ENCODE data around the gene SEPTIN8. TPM values are rescaled to one million over a fixed set of nuclear protein-coding genes. Genes with fewer than 3 reads are reported as not detected.

SEPTIN8 gene
- total and polyA plus RNA-seq, 10 of the 15 experiments (the other 5 are each of a cell fraction or from before 2014, with no cell fraction given): 6.1 to 96.1 (median 29.4) TPM

DNA sequence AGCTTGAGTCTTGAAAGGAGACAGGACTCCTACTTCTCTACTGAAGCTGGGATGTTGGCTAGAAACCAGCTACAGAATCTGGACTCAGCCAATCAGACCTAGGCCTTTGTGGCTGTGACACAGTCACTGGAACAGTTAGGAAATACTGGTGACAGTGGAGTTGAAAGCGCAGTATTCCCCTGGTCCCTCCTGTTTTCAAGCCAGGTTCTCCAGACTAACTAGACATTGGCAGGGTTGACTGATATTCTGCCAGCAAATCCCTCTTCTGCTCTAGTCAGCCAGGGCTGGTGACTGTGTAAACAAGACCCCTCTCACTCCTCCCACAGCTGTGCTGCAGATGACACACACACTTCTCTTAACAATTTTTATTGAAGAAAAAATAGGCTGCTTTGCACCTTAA lies 44.8 kb upstream of the SEPTIN8 start (continued):
- TF ChIP-seq, protein P1, sequence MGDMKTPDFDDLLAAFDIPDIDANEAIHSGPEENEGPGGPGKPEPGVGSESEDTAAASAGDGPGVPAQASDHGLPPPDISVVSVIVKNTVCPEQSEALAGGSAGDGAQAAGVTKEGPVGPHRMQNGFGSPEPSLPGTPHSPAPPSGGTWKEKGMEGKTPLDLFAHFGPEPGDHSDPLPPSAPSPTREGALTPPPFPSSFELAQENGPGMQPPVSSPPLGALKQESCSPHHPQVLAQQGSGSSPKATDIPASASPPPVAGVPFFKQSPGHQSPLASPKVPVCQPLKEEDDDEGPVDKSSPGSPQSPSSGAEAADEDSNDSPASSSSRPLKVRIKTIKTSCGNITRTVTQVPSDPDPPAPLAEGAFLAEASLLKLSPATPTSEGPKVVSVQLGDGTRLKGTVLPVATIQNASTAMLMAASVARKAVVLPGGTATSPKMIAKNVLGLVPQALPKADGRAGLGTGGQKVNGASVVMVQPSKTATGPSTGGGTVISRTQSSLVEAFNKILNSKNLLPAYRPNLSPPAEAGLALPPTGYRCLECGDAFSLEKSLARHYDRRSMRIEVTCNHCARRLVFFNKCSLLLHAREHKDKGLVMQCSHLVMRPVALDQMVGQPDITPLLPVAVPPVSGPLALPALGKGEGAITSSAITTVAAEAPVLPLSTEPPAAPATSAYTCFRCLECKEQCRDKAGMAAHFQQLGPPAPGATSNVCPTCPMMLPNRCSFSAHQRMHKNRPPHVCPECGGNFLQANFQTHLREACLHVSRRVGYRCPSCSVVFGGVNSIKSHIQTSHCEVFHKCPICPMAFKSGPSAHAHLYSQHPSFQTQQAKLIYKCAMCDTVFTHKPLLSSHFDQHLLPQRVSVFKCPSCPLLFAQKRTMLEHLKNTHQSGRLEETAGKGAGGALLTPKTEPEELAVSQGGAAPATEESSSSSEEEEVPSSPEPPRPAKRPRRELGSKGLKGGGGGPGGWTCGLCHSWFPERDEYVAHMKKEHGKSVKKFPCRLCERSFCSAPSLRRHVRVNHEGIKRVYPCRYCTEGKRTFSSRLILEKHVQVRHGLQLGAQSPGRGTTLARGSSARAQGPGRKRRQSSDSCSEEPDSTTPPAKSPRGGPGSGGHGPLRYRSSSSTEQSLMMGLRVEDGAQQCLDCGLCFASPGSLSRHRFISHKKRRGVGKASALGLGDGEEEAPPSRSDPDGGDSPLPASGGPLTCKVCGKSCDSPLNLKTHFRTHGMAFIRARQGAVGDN (IDR thresholded peaks at IDR 0.05): no peak
- no peak for TF ChIP-seq MYC (IDR thresholded peaks at IDR 0.05; ENCODE audit: insufficient read depth, insufficient read length, insufficient replicate concordance, low read length, severe bottlenecking)
- no peak for TF ChIP-seq BMI1 (IDR thresholded peaks at IDR 0.05; ENCODE audit: borderline replicate concordance)

DNA sequence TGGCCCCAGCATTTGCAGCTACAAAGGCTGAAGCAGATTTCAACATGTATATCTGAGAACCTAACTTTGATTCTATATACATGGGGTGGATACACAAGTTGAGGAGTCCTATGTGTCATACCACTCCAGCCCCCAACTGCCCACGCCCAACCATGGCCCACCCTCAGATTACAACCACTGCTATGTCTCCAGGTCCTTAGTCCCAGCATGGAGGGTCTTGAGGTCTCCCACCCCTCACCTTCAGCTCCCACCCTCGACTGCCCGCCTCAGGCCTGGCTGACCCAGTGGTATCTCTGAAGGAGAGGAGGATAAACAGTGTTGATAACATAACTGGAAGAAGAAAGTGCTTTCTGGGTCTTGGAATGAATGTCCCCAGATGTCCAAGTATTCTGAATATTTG lies 44.3 kb upstream of the SEPTIN8 start:
- H2AFZ ChIP-seq (ENCODE audit: control insufficient read depth, low read depth, low read length): no peak overlapping the region
- no peaks in the 10 kb centered on the region for H4K20me1 ChIP-seq (ENCODE audit: control insufficient read depth, insufficient read depth)
- no peaks in the 10 kb centered on the region; the same call in 1 of the 2 replicates for H3K4me1 ChIP-seq (ENCODE audit: control insufficient read depth, insufficient read depth, low read length)
- POLR2A ChIA-PET: interaction anchor here (6.2 kb wide), 1 partner anchor 14 kb away, joined by 41 read pairs; no protein-coding TSS in a partner anchor
- CTCF ChIA-PET: interaction anchor here (0.6 to 7.7 kb wide), 21 partner anchors 8 to 435 kb away, joined by 3 to 159 read pairs (median 19); partner anchors contain the start of genes CCNI2 and SHROOM1
- H3K79me2 ChIP-seq (ENCODE audit: control insufficient read depth, insufficient read depth, low read length): no peaks in the 10 kb centered on the region
- no peak overlapping the region for H3K4me2 ChIP-seq (ENCODE audit: control insufficient read depth, insufficient read depth)
- FAIRE-seq: no peak
- no peak for DNase-seq (ENCODE audit: low read depth, low spot score)
- RAD21 ChIA-PET (ENCODE audit: unreplicated experiment): interaction anchor here (1.4 to 7.7 kb wide), 17 partner anchors 12 to 320 kb away, joined by 3 to 106 read pairs (median 23); partner anchors contain the start of genes CCNI2, IL4 and RAD50
- no peak overlapping the region for H3K9ac ChIP-seq (ENCODE audit: control insufficient read depth, insufficient read depth, low read length)
- H3K27ac ChIP-seq (ENCODE audit: control insufficient read depth, insufficient read depth): no peak overlapping the region
- ATAC-seq: no peak
- no TSS peak for BruUV-seq (replicated peaks)
- H3K9me3 ChIP-seq (replicated peaks; ENCODE audit: control insufficient read depth, insufficient read depth, low read length): no peaks in the 10 kb centered on the region
- in situ Hi-C loops (cut with MboI): loop anchor here (10.0 kb wide), 1 partner anchor 297 kb away; no protein-coding TSS in a partner anchor
- no peaks in the 10 kb centered on the region for H3K36me3 ChIP-seq (ENCODE audit: control insufficient read depth in 2 of 2, insufficient read depth in 2 of 2, low read length in 1 of 2)
- 46% methylated on average over 2 of the region's 3 CpGs for WGBS (ENCODE audit: insufficient coverage, insufficient replicate concordance, low lambda C conversion rate, missing lambda C conversion rate)
- H3K27me3 ChIP-seq (replicated peaks in 1 of 2; ENCODE audit: control insufficient read depth in 2 of 2, insufficient read depth in 2 of 2, low read length in 1 of 2): peaks cover 0 to under 1% of the 10 kb centered on the region in 2 experiments; a peak in 3 of 4 replicates
- H3K4me3 ChIP-seq: no peak overlapping the region
- SMC1A ChIA-PET (ENCODE audit: uncharacterized antibody, unreplicated experiment): interaction anchor here (0.7 to 10.9 kb wide), 14 partner anchors 12 to 315 kb away, joined by 3 to 129 read pairs (median 6); no protein-coding TSS in a partner anchor
- intact Hi-C loops (cut with micrococcal nuclease; ENCODE audit: unreplicated experiment): loop anchor here (2.0 to 5.0 kb wide), 4 partner anchors 71 to 321 kb away; partner anchors contain the start of gene KIF3A
- no peak for TF ChIP-seq HSF1 (IDR thresholded peaks at IDR 0.05; ENCODE audit: low read depth, low read length)
- TF ChIP-seq SREBF2 (IDR thresholded peaks at IDR 0.05; ENCODE audit: low read length): no peak
- no peak for TF ChIP-seq EGR1 (IDR thresholded peaks at IDR 0.05; ENCODE audit: borderline replicate concordance in 1 of 2, low read depth in 2 of 2, low read length in 2 of 2)
- TF ChIP-seq MYB (IDR thresholded peaks at IDR 0.05; ENCODE audit: borderline replicate concordance, low read depth, low read length): no peak
- no peak for TF ChIP-seq ASH2L (IDR thresholded peaks at IDR 0.05; ENCODE audit: borderline replicate concordance, low read depth)
- TF ChIP-seq FOXK2 (IDR thresholded peaks at IDR 0.05): no peak
- TF ChIP-seq NFYB (IDR thresholded peaks at IDR 0.05; ENCODE audit: insufficient read depth, low read depth, low read length): no peak
- no peak for TF ChIP-seq MEF2A (IDR thresholded peaks at IDR 0.05; ENCODE audit: insufficient read depth, low read depth, low read length)
- TF ChIP-seq SMAD5 (IDR thresholded peaks at IDR 0.05; ENCODE audit: low read depth): no peak
- TF ChIP-seq ZNF207 (IDR thresholded peaks at IDR 0.05; ENCODE audit: borderline replicate concordance): no peak
- TF ChIP-seq BCL11A (IDR thresholded peaks at IDR 0.05; ENCODE audit: low read depth, low read length): no peak
- TF ChIP-seq, protein P2, sequence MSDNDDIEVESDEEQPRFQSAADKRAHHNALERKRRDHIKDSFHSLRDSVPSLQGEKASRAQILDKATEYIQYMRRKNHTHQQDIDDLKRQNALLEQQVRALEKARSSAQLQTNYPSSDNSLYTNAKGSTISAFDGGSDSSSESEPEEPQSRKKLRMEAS (IDR thresholded peaks at IDR 0.05; ENCODE audit: low read depth, low read length): no peak
- no peak for TF ChIP-seq CREM (IDR thresholded peaks at IDR 0.05; ENCODE audit: low read depth)

Data from GM12878 (cell line).